Vagina (tissue), 2 donors: ENCODE measurements around the gene CFAP58.

Experiments
- POLR2A ChIP-seq, 2 donors: fragments of 450-650 bp; IDR thresholded peaks; one replicate each; pipeline ENCODE4 v1.6.1; 2017; ENCODE audit warnings: antibody characterized with exemption in 2 of 2, mild to moderate bottlenecking in 2 of 2, moderate library complexity in 2 of 2
- POLR2AphosphoS5 ChIP-seq, 2 donors: sonication (generic); formaldehyde crosslinking; IDR thresholded peaks; one replicate each; pipeline ENCODE4 v1.9.0; 2017; ENCODE audit warnings: antibody characterized with exemption in 2 of 2, mild to moderate bottlenecking in 2 of 2, low read depth in 1 of 2; ENCODE audit not compliant: insufficient read depth in 1 of 2
- TF ChIP-seq, protein P1 (sequence below), 3 experiments: fragments of 450-650 bp in 2 of 3; fragments of 200-600 bp in 1 of 3; sonication (generic) in 1 of 3; IDR thresholded peaks; one replicate each; pipeline ENCODE4 v1.5.1; 2017 to 2019; ENCODE audit warnings: antibody characterized with exemption in 3 of 3, mild to moderate bottlenecking in 2 of 3, moderate library complexity in 2 of 3

DNA sequence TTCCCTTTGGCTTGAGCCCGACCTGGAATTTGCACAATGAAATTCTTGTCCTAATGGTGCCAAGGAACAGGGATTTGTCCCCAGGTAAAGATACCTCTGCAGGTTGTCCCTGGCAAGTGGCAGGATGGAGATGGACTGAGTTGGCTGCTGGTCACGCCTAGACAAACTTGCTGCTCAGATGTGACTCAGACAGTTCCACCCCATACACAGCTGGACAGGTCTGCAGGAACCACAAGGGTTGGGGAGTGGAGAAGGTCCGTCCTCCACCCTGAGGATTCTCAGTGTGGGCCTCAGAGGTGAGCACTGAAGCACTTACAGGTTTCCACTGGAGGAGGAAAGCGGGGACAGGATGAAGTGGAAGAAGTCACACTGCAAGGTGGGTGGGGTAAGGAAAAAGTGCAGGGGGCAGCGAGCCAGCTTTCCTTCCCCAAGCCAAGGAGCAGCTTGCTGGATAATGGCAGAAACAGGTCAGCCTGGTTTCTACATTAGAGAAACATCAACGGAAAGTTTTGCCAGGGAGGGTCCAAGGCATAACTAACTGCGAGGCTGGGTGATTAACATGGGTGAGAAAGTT, 35.8 kb upstream of the CFAP58 start:
- TF ChIP-seq, protein P1, sequence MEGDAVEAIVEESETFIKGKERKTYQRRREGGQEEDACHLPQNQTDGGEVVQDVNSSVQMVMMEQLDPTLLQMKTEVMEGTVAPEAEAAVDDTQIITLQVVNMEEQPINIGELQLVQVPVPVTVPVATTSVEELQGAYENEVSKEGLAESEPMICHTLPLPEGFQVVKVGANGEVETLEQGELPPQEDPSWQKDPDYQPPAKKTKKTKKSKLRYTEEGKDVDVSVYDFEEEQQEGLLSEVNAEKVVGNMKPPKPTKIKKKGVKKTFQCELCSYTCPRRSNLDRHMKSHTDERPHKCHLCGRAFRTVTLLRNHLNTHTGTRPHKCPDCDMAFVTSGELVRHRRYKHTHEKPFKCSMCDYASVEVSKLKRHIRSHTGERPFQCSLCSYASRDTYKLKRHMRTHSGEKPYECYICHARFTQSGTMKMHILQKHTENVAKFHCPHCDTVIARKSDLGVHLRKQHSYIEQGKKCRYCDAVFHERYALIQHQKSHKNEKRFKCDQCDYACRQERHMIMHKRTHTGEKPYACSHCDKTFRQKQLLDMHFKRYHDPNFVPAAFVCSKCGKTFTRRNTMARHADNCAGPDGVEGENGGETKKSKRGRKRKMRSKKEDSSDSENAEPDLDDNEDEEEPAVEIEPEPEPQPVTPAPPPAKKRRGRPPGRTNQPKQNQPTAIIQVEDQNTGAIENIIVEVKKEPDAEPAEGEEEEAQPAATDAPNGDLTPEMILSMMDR (IDR thresholded peaks at IDR 0.05): no peak
- TF ChIP-seq POLR2AphosphoS5 (IDR thresholded peaks at IDR 0.05; ENCODE audit: insufficient read depth in 1 of 2, low read depth in 1 of 2) (no peak), POLR2A (IDR thresholded peaks at IDR 0.05) (no peak)
